Tibial nerve (tissue), 3 donors: Measurements from ENCODE around the gene NXPH1.

Source experiments
- CTCF ChIP-seq, 5 experiments: fragments of 200-600 bp in 3 of 5; fragments of 450-650 bp in 2 of 5; sonication (generic) in 3 of 5; IDR thresholded peaks; one replicate each; pipeline ENCODE4 v1.5.1; 2016 to 2019; ENCODE audit warnings: antibody characterized with exemption in 5 of 5, mild to moderate bottlenecking in 3 of 5, moderate library complexity in 2 of 5
- POLR2A ChIP-seq, 2 donors: fragments of 450-650 bp; IDR thresholded peaks; one replicate each; pipeline ENCODE4 v1.6.1; 2017; ENCODE audit warnings: antibody characterized with exemption in 2 of 2, mild to moderate bottlenecking in 2 of 2, moderate library complexity in 2 of 2

DNA sequence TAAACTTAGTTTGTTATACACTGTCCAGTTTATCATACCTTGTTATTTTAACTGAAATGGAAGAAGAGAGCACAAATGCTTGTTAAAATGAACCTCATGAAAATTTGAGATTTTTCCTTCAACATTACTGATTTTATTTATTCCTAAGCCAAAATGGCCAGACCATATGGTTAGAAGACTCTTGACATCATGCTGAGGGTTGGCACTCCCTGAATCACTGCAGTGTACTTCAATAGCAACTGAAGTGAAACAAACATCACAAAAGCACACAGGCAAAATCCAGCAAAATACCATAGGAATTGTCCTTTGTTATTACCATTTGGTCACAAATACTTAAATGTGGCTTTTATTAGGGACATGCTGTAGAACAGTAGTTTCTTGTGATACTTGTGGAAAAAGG, 347.8 kb downstream of the NXPH1 start:
- TF ChIP-seq CTCF (IDR thresholded peaks at IDR 0.05) (no peak), POLR2A (IDR thresholded peaks at IDR 0.05) (no peak)
